ENCODE measurements around the gene PDP2.
"Not testable (repeated sequence)": the region's sequence is repeated elsewhere in the genome, so short reads cannot be mapped to it uniquely, and the experiment has no call there.

The PDP2 gene

DNA sequence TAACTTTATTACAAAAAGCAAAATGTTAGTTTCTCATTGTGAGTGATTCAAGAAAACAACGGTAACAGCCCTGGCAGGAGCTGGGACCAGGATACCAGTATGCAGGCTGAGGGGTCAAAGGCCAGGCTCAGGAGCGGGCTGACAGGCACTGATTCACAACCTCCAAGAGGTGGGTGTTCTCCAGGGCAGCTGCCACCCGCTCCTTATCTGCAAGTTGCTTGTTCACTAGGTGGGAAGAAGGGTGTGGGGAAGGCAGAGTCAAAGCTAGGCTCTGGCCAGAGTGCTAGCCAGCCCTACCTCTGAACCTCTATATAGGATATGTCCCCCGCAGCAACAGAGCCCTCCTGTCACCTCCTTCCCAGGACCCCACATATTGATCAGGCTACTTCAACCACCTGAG lies 51.8 kb downstream of the PDP2 start:
- FAIRE-seq (no peak), DNase-seq (ENCODE audit: insufficient read length, low spot score) (no peak)

DNA sequence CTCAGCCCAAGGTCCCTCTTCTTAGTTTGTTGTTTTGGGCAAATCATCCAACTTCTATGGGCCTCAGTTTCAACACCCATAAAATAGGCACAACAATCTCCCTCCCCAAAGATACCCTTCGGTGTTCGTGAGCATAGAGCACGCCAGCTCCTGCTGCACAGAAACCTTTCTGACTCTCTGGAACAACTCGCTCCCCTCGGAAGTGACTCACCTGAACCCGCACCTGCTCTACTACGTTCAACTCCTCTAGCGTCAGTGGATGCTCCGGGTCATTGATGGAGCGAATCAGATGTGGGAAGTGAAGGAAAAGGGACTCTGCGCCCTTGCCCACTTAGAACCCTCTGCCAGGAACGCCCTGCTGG lies 53.4 kb downstream of the PDP2 start:
- FAIRE-seq (no peak), DNase-seq (ENCODE audit: insufficient read length, low spot score) (peak; percentile 37)

DNA sequence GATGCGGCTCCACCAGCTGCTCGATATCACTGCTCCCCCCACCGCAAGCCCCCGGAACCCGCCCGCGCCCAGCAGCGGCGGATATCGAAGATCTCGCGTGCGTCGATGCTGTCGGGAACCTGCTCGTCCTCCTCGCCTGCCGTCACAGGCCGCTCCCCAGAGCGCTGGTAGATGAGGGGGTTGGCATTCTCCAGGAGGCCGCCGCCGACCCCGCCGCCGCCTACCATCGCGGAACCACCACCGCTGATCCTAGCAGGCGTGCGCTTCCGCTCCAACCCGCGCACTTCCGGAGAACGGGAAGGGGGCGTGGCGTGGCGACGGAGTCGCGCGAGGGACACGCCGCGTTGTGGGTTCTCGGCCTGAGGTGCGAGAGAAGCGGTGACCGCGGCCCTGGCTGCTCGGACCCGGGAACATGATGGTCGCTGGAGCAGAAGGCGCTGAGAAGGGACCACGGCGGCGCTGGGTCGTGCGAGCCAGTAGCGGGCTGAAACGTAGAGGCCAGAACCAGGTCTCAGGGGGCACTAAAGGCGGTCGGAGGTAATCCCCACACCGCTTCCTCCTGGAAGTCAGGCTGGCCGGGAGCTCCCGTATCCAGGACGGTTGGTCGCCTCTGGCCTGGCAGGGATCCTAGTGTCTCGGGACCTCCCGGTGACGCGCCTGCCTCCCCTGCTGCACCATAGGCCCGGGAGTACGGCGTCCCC lies 54.0 kb downstream of the PDP2 start, which contains the start of gene CIAO2B:
Gene CIAO2B (minus strand): TSS at position 265 of the 701 bp plus-strand sequence. CDS start 38 bp downstream, at position 227.
- DNase-seq (ENCODE audit: insufficient read length, low spot score): peak; percentile 87
- FAIRE-seq: peak; percentile 99

DNA sequence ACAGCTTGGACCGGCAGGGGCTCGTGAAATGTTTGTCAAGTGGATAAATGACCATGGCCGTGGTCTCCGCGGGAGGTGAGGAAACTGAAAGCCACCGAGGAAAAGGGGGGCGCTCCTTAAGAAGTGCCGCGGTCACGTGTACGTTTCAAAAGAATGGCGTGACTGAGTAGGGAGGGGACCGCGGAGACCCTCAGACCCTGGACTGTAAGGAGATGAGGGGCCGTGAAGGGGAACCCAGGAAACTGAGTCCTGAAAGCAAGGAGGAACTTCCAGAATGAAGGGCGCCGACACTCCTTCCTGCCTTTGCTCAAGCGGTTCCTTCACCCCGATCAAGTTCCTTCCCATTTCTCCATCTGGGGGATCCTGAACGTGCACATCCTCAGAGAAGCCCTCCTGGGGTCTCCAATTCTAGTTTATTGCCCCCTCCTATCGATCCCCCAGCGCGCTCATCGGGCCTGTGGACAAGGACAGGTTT lies 54.6 kb downstream of the PDP2 start:
- not testable (repeated sequence) for FAIRE-seq; DNase-seq (ENCODE audit: insufficient read length, low spot score)

DNA sequence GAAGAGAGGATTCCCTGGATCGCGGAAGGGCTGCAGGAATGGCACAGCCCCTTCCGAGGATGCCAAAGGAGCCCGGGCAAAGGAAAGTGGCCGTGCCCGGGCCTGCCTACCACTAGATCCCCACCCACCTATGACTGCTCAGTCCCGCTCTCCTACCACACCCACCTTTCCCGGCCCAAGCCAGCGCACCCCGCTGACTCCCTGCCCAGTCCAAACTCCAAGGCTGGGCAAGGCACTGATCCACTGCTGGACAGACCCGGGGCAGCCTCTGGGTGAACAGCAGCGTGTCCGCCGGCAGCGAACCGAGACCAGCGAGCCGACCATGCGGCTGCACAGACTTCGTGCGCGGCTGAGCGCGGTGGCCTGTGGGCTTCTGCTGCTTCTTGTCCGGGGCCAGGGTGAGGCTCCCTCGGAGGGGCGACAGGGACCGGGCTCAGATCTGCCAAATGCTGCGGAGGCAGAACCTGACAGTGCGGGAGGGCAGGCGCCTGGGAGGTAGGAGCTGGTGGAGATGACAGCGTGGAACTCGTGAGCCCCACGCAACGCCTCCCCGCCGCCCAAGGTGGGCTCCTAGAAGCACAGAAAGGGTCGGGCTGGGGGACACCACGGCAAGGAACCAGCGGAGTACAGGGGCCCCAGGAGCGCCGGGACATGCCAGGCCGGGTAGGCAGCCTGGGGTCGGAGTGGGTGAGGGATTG lies 55.1 kb downstream of the PDP2 start, which contains the start of gene CES2:
Gene CES2 (plus strand): TSS at position 203 of the 698 bp plus-strand sequence. CDS start 120 bp downstream, at position 323.
- FAIRE-seq: peak; percentile 86

DNA sequence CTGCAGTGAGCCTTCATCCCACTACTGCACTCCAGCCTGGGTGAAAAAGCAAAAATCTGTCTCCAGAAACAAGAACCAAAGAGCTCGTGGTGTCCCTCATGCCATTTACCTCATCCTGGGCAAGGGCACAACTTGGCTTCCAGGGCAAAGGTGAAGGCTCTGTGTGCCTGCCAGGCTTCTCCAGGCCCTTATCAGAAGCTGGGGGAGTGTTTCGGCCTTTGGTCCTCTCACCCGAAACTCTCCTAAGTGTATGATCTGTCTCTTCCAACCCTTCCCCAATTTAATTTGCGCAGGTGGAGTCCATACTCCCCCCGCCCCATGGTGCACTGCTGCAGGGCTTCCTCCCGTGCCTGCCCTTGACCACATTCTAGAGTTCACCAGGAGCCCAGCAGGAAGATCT lies 56.1 kb downstream of the PDP2 start:
- DNase-seq (ENCODE audit: insufficient read length, low spot score) (no peak), FAIRE-seq (no peak)

More for the DNA sequence above, 55.1 kb downstream of the PDP2 start, which contains the start of gene CES2:
- peak; percentile 64 for DNase-seq (ENCODE audit: insufficient read length, low spot score)

DNA sequence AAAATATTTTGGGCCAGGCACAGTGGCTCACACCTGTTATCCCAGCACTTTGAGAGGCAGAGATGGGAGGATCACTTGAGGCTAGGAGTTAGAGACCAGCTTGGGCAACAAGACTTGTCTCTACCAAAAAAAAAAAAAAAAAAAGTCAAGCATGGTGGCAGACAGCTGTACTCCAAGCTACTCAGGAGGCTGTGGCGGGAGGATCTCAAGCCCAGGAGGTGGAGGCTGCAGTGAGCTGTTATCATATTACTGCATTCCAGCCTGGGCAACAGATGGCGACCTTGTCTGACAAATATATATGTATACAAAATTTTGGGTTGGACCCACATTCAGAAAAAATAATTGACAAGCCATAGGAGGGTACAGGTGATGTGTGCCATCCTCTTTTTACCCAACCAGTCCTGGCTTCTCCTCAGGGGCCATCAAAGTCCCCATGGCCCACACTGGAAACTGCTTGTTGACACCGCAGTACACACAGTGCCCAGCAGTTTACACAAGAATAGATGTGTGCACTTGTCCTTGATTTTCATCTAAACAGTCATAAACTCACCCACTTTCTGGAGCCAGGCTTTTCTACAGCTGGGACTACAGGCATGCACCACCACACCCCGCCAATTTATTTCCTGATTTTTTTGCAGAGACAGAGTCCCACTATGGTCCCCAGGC lies 56.7 kb downstream of the PDP2 start:
- FAIRE-seq (no peak), DNase-seq (ENCODE audit: insufficient read length, low spot score) (no peak)

DNA sequence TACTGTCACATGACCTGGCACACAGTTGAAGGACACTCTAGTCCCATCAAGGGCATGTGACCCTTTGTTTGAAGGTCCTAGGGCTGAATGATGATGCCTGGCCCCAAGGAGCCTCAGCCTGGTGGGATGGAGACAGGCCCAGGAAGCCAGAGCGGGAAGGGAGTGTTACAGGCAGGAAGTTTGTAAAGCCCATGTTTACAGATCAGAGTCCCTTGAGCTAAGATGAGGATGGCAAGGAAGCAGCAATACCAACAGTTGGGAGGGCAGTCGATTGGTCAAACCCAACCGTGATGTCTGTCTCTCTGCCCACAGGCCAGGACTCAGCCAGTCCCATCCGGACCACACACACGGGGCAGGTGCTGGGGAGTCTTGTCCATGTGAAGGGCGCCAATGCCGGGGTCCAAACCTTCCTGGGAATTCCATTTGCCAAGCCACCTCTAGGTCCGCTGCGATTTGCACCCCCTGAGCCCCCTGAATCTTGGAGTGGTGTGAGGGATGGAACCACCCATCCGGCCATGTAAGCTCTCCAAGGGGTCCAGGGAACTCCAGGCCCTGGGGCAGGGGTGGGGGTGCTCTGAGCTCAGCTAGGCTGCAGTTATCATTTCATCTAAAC lies 57.5 kb downstream of the PDP2 start:
- no peak for DNase-seq (ENCODE audit: insufficient read length, low spot score)
- FAIRE-seq: no peak

DNA sequence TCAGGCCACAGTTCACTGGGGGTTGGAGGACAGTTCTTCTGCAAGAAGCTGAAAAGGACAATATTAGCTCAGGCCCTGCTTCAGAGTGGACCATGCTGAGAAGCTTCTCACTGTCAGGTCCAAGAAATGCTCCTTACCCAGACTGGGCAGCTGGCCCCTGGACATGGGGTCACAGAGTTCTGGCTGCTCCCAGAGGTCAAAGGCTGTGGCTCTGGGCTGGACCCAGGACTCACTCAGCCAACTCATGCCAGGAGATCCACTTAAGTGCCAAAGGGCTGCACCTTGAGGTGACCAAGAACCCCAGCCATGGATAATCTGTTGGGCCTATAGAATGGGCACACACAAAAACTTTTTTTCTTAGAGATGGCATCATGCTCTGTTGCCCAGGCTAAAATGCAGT lies 59.1 kb downstream of the PDP2 start:
- no peak for DNase-seq (ENCODE audit: insufficient read length, low spot score)

DNA sequence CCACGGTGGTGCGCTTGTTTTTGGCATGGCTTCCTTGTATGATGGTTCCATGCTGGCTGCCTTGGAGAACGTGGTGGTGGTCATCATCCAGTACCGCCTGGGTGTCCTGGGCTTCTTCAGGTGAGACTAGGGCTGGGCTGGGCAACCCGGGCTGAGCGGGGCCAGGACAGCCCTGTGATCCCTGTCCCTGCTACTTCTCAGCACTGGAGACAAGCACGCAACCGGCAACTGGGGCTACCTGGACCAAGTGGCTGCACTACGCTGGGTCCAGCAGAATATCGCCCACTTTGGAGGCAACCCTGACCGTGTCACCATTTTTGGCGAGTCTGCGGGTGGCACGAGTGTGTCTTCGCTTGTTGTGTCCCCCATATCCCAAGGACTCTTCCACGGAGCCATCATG lies 59.9 kb downstream of the PDP2 start:
- no peak for DNase-seq (ENCODE audit: insufficient read length, low spot score)
- FAIRE-seq: peak; percentile 42

More for the DNA sequence above, 59.1 kb downstream of the PDP2 start:
- no peak for FAIRE-seq

Data from HTR-8/SVneo (cell line).